GM12878 (cell line): ENCODE data around the gene GYS2. TPM values are rescaled to one million over a fixed set of nuclear protein-coding genes. Genes with fewer than 3 reads are reported as not detected.

ENCODE experiments used
- ATAC-seq: fragments of 200-7000 bp; cut with Tn5 transposase; 3 replicates; pipeline ENCODE4 v1.9.1; 2020; ENCODE audit warnings: mild to moderate bottlenecking, moderate library complexity
- BruUV-seq: library from RNA; stranded (reverse); fragments of 400-500 nt; replicated peaks from 2 replicates; lab custom pipeline; 2021; lab: Mats Ljungman, UMichigan
- CTCF ChIA-PET: fragments of 300-600 bp; sonication (Branson Sonifier 250); formaldehyde crosslinking; extraction: SDS; loops from one replicate; lab custom pipeline; 2021; ENCODE audit warnings: inconsistent platforms; lab: Yijun Ruan, JAX
- POLR2A ChIA-PET: fragments of 350-600 bp; formaldehyde crosslinking; extraction: SDS; loops from one replicate; lab custom pipeline; 2021; ENCODE audit warnings: inconsistent platforms; lab: Charles Lee
- RAD21 ChIA-PET: fragments of 300-600 bp; sonication (Branson Sonifier 250); formaldehyde crosslinking; loops from one replicate; lab custom pipeline; 2023; ENCODE audit warnings: antibody characterized with exemption; ENCODE audit not compliant: unreplicated experiment; lab: Charles Lee
- SMC1A ChIA-PET: fragments of 300-600 bp; sonication (Branson Sonifier 250); formaldehyde crosslinking; loops from one replicate; lab custom pipeline; 2023; ENCODE audit not compliant: unreplicated experiment, uncharacterized antibody; lab: Charles Lee
- DNase-seq: peaks from one replicate; pipeline ENCODE4 v3.0.0-alpha.2; 2011; ENCODE audit warnings: low read depth, low spot score
- FAIRE-seq: peaks from 3 replicates; lab custom pipeline; 2011; peaks lifted over from hg19 to GRCh38; lab: Jason Lieb, UNC
- H2AFZ ChIP-seq: 2 replicates; pipeline ENCODE4 v1.6.0; 2011; ENCODE audit warnings: low read depth, low read length, control low read depth; ENCODE audit not compliant: control insufficient read depth
- H3K27ac ChIP-seq: 2 replicates; pipeline ENCODE4 v1.5.1; 2011; ENCODE audit warnings: control low read depth; ENCODE audit not compliant: control insufficient read depth, insufficient read depth
- H3K27me3 ChIP-seq, 2 experiments: replicated peaks in 1 of 2; 2 replicates each; pipeline versions ENCODE4 v1.6.0 to v1.6.1; 2011; ENCODE audit warnings: low read length in 1 of 2; ENCODE audit not compliant: control insufficient read depth in 2 of 2, insufficient read depth in 2 of 2
- H3K36me3 ChIP-seq, 2 experiments: 2 replicates each; pipeline ENCODE4 v1.5.1; 2011; ENCODE audit warnings: low read length in 1 of 2; ENCODE audit not compliant: control insufficient read depth in 2 of 2, insufficient read depth in 2 of 2
- H3K4me1 ChIP-seq: 2 replicates; pipeline ENCODE4 v1.6.1; 2011; ENCODE audit warnings: mild to moderate bottlenecking, low read length, moderate library complexity, mixed read lengths; ENCODE audit not compliant: control insufficient read depth, insufficient read depth
- H3K4me2 ChIP-seq: 2 replicates; pipeline ENCODE4 v1.6.0; 2011; ENCODE audit warnings: control low read depth; ENCODE audit not compliant: control insufficient read depth, insufficient read depth
- H3K4me3 ChIP-seq: fragments of 200-600 bp; sonication (generic); 2 replicates; pipeline ENCODE4 v1.5.1; 2016
- H3K79me2 ChIP-seq: 2 replicates; pipeline ENCODE4 v1.6.0; 2011; ENCODE audit warnings: low read length; ENCODE audit not compliant: control insufficient read depth, insufficient read depth
- H3K9ac ChIP-seq: 2 replicates; pipeline ENCODE4 v1.8.0; 2011; ENCODE audit warnings: low read length, control low read depth, mixed read lengths; ENCODE audit not compliant: control insufficient read depth, insufficient read depth
- H3K9me3 ChIP-seq: replicated peaks from 3 replicates; pipeline ENCODE4 v1.5.1; 2011; ENCODE audit warnings: mild to moderate bottlenecking, low read length; ENCODE audit not compliant: control insufficient read depth, insufficient read depth
- H4K20me1 ChIP-seq: 2 replicates; pipeline ENCODE4 v1.6.0; 2011; ENCODE audit not compliant: control insufficient read depth, insufficient read depth
- CBX5 ChIP-seq: sonication (generic); IDR thresholded peaks from 2 replicates; pipeline ENCODE4 v1.6.1; 2016; ENCODE audit warnings: low read depth, moderate library complexity, mild to moderate bottlenecking, inconsistent platforms
- CREB1 ChIP-seq: IDR thresholded peaks from 2 replicates; pipeline ENCODE4 v1.6.1; 2012; ENCODE audit warnings: low read depth, mild to moderate bottlenecking, inconsistent platforms
- FOXK2 ChIP-seq: fragments of 450-650 bp; IDR thresholded peaks from 2 replicates; pipeline ENCODE4 v1.6.1; 2017; ENCODE audit warnings: mild to moderate bottlenecking, moderate library complexity
- GATAD2B ChIP-seq: fragments of 450-650 bp; conservative IDR thresholded peaks from 2 replicates; pipeline ENCODE4 v1.6.1; 2017; ENCODE audit warnings: low read depth, mild to moderate bottlenecking, moderate library complexity
- MYB ChIP-seq: fragments of 150-350 bp; IDR thresholded peaks from 2 replicates; pipeline ENCODE4 v1.6.1; 2014; ENCODE audit warnings: mild to moderate bottlenecking, low read depth, low read length, borderline replicate concordance
- NFYA ChIP-seq: IDR thresholded peaks from 2 replicates; pipeline ENCODE4 v1.6.1; 2011; ENCODE audit warnings: low read depth, mild to moderate bottlenecking, low read length, improper control_type of control experiment, borderline replicate concordance
- POU2F2 ChIP-seq: IDR thresholded peaks from 3 replicates; pipeline ENCODE4 v1.6.1; 2011; ENCODE audit warnings: low read depth, mild to moderate bottlenecking, low read length, borderline replicate concordance
- RCOR1 ChIP-seq: conservative IDR thresholded peaks from 2 replicates; pipeline ENCODE4 v1.6.1; 2012; ENCODE audit warnings: low read depth, low read length, improper control_type of control experiment
- WGBS: methylation state at CpG from one replicate; pipeline ENCODE4 v1.1.6; 2016; ENCODE audit warnings: low lambda C conversion rate; ENCODE audit not compliant: insufficient replicate concordance, insufficient coverage; ENCODE audit errors: missing lambda C conversion rate; 5-methylcytosine and 5-hydroxymethylcytosine counted together
- in situ Hi-C: fragments of 300-500 bp; cut with MboI; formaldehyde crosslinking; loops from 9 replicates; pipeline ENCODE4 v1.14.3; 2018; ENCODE audit warnings: mixed read lengths
- intact Hi-C: fragments of 100-400 bp; cut with micrococcal nuclease; formaldehyde crosslinking; loops from one replicate; pipeline ENCODE4 v1.14.2; 2022; ENCODE audit not compliant: unreplicated experiment
- polyA plus RNA-seq, 11 experiments: library from polyadenylated mRNA; depleted of rRNA in 4 of 11; unstranded in 6 of 11; stranded (reverse) in 5 of 11; fragments of >200 nt; fragmentation: Nextera tagmentation in 4 of 11; fragmentation: Illumina TruSeq in 1 of 11; extraction: Ambion mirVana in 4 of 11; extraction: Trizol in 1 of 11; gene quantifications; 1 replicate in 1 of 11; 2 replicates in 10 of 11; pipeline versions ENCODE4 v1.2.1 to v1.2.3, GENCODE V29; 2011 to 2016; ENCODE audit warnings: inconsistent platforms in 2 of 11, missing spikeins in 2 of 11, low read depth in 1 of 11
- total RNA-seq, 4 experiments: library from RNA; depleted of rRNA in 3 of 4; stranded (reverse); fragments of >200 nt in 3 of 4; fragmentation: Illumina TruSeq in 1 of 4; extraction: Trizol in 1 of 4; gene quantifications; 2 replicates each; pipeline versions ENCODE4 v1.2.1 to v1.2.3, GENCODE V29; 2013 to 2021
- TF ChIP-seq, protein P1 (sequence below): fragments of 450-650 bp; formaldehyde crosslinking; IDR thresholded peaks from 2 replicates; pipeline ENCODE4 v1.4.0; 2022; ENCODE audit warnings: mild to moderate bottlenecking, moderate library complexity
- TF ChIP-seq, protein P2 (sequence below): fragments of 450-650 bp; formaldehyde crosslinking; IDR thresholded peaks from 2 replicates; pipeline ENCODE4 v1.4.0; 2020; ENCODE audit warnings: mild to moderate bottlenecking, moderate library complexity

Gene GYS2
- total and polyA plus RNA-seq, 10 of the 15 experiments (the other 5 are each of a cell fraction or from before 2014, with no cell fraction given): not detected

DNA sequence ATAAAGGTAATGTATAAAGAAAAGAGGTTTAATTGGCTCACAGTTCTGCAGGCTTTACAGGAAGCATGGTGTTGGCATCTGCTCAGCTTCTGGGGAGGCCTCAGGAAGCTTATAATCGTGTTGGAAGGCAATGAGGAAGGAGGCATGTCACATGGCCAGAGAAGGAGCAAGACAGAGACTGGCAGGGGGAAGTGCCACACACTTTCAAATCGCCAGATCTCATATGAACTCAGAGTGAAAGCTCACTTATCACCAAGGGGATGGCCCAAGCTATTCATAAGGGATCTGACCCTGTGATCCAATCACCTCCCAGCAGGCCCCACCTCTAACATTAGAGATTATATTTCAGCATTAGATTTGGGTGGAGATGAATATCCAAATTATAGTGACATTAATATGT is 26.7 kb upstream of the GYS2 start (continued):
- TF ChIP-seq, protein P1, sequence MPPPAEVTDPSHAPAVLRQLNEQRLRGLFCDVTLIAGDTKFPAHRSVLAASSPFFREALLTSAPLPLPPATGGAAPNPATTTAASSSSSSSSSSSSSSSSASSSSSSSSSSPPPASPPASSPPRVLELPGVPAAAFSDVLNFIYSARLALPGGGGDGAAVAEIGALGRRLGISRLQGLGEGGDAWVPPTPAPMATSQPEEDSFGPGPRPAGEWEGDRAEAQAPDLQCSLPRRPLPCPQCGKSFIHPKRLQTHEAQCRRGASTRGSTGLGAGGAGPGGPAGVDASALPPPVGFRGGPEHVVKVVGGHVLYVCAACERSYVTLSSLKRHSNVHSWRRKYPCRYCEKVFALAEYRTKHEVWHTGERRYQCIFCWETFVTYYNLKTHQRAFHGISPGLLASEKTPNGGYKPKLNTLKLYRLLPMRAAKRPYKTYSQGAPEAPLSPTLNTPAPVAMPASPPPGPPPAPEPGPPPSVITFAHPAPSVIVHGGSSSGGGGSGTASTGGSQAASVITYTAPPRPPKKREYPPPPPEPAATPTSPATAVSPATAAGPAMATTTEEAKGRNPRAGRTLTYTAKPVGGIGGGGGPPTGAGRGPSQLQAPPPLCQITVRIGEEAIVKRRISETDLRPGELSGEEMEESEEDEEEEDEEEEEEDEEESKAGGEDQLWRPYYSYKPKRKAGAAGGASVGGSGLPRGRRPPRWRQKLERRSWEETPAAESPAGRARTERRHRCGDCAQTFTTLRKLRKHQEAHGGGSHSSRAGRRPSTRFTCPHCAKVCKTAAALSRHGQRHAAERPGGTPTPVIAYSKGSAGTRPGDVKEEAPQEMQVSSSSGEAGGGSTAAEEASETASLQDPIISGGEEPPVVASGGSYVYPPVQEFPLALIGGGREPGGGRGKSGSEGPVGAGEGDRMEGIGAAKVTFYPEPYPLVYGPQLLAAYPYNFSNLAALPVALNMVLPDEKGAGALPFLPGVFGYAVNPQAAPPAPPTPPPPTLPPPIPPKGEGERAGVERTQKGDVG (CRISPR knock-in tag): no peak
- TF ChIP-seq MYB (no peak), POU2F2 (no peak), NFYA (no peak), GATAD2B (no peak), CBX5 (no peak)

DNA sequence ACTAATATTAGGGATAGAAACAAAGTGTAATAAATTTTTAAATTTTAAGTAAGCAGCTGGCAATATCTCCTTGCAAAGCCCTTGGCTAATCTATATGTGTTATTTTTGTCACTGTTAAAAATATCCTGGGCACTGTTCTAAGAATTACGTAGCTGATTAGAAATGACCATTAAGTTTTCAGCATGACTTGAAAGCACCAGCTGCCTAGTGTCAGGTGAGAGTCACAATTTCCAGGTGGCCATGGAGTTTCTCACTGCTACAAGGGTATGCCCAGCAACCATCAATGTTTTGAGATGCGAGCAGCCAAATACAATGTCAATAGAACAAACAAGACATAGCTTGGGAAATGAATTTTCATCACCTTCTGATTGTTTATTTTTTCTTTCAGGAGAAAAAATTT is 23.3 kb upstream of the GYS2 start:
- ChIA-PET POLR2A (interaction anchor here (1.3 kb wide), 1 partner anchor 29 kb away, joined by 3 read pairs; the partner anchor contains the start of gene LDHB), RAD21 (no interaction called here), SMC1A (interaction anchor here (0.8 to 1.5 kb wide), 2 partner anchors 28 to 119 kb away, joined by 3 read pairs; no protein-coding TSS in a partner anchor), CTCF (no interaction called here)
- Histone ChIP-seq H3K9ac (no peak overlapping the region), H3K9me3 (no peaks in the 10 kb centered on the region), H2AFZ (no peak overlapping the region), H3K4me3 (no peak overlapping the region), H3K27me3 (no peaks in the 10 kb centered on the region), H4K20me1 (no peaks in the 10 kb centered on the region), H3K4me1 (no peaks in the 10 kb centered on the region), H3K4me2 (no peak overlapping the region), H3K27ac (no peak overlapping the region), H3K79me2 (no peaks in the 10 kb centered on the region), H3K36me3 (no peaks in the 10 kb centered on the region; a peak in 1 of 4 replicates)
- TF ChIP-seq, protein P2, sequence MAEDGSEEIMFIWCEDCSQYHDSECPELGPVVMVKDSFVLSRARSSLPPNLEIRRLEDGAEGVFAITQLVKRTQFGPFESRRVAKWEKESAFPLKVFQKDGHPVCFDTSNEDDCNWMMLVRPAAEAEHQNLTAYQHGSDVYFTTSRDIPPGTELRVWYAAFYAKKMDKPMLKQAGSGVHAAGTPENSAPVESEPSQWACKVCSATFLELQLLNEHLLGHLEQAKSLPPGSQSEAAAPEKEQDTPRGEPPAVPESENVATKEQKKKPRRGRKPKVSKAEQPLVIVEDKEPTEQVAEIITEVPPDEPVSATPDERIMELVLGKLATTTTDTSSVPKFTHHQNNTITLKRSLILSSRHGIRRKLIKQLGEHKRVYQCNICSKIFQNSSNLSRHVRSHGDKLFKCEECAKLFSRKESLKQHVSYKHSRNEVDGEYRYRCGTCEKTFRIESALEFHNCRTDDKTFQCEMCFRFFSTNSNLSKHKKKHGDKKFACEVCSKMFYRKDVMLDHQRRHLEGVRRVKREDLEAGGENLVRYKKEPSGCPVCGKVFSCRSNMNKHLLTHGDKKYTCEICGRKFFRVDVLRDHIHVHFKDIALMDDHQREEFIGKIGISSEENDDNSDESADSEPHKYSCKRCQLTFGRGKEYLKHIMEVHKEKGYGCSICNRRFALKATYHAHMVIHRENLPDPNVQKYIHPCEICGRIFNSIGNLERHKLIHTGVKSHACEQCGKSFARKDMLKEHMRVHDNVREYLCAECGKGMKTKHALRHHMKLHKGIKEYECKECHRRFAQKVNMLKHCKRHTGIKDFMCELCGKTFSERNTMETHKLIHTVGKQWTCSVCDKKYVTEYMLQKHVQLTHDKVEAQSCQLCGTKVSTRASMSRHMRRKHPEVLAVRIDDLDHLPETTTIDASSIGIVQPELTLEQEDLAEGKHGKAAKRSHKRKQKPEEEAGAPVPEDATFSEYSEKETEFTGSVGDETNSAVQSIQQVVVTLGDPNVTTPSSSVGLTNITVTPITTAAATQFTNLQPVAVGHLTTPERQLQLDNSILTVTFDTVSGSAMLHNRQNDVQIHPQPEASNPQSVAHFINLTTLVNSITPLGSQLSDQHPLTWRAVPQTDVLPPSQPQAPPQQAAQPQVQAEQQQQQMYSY (CRISPR knock-in tag): no peak
- TF ChIP-seq CREB1 (no peak), FOXK2 (no peak), RCOR1 (no peak)
- intact Hi-C loops (no loop called here), in situ Hi-C loops (no loop called here)
- ATAC-seq (no peak), DNase-seq (no peak), FAIRE-seq (no peak)
- no TSS peak for BruUV-seq
- 98% methylated on average over 2 of the region's 2 CpGs for WGBS
